H9 (cell line): ENCODE data around the gene KCTD6. TPM values are rescaled to one million over a fixed set of nuclear protein-coding genes. Genes with fewer than 3 reads are reported as not detected.

Source experiments
- DNase-seq: peaks from one replicate; pipeline ENCODE4 v3.0.0-alpha.2; 2017
- H2AFZ ChIP-seq: one replicate; pipeline ENCODE4 v1.6.1; 2013; ENCODE audit warnings: mild to moderate bottlenecking, low read length, control low read depth, moderate library complexity
- H2AK5ac ChIP-seq: 2 replicates; pipeline ENCODE4 v1.6.1; 2013; ENCODE audit warnings: low read length, control low read depth, mixed read lengths; ENCODE audit not compliant: insufficient read length
- H2BK120ac ChIP-seq: one replicate; pipeline ENCODE4 v1.6.1; 2013; ENCODE audit warnings: low read depth, mild to moderate bottlenecking, low read length, control low read depth, inconsistent platforms; ENCODE audit not compliant: poor library complexity, severe bottlenecking
- H2BK12ac ChIP-seq: 2 replicates; pipeline ENCODE4 v1.6.1; 2013; ENCODE audit warnings: low read length, control low read depth, mixed read lengths, low read depth; ENCODE audit not compliant: insufficient read length
- H2BK15ac ChIP-seq: 2 replicates; pipeline ENCODE4 v1.6.1; 2013; ENCODE audit warnings: low read depth, low read length, control low read depth
- H2BK20ac ChIP-seq: one replicate; pipeline ENCODE4 v1.6.1; 2013; ENCODE audit warnings: low read depth, mild to moderate bottlenecking, low read length, control low read depth, inconsistent platforms; ENCODE audit not compliant: poor library complexity, severe bottlenecking
- H2BK5ac ChIP-seq: 2 replicates; pipeline ENCODE4 v1.6.1; 2013; ENCODE audit warnings: low read length, control low read depth, mixed read lengths; ENCODE audit not compliant: insufficient read length
- H3K14ac ChIP-seq: 2 replicates; pipeline ENCODE4 v1.6.1; 2013; ENCODE audit warnings: low read length, control low read depth; ENCODE audit not compliant: insufficient read depth
- H3K18ac ChIP-seq: 2 replicates; pipeline ENCODE4 v1.6.1; 2013; ENCODE audit warnings: low read depth, mild to moderate bottlenecking, mixed read lengths, low read length, control low read depth; ENCODE audit not compliant: insufficient read length
- H3K23ac ChIP-seq: 2 replicates; pipeline ENCODE4 v1.6.1; 2013; ENCODE audit warnings: low read length, control low read depth, mixed read lengths, low read depth; ENCODE audit not compliant: insufficient read length
- H3K23me2 ChIP-seq: 2 replicates; pipeline ENCODE4 v1.6.1; 2013; ENCODE audit warnings: low read depth, mild to moderate bottlenecking, mixed read lengths, low read length, control low read depth; ENCODE audit not compliant: insufficient read length, poor library complexity, severe bottlenecking
- H3K27ac ChIP-seq: 2 replicates; pipeline ENCODE4 v1.5.1; 2013; ENCODE audit warnings: low read length, control low read depth, mixed read lengths, low read depth; ENCODE audit not compliant: insufficient read length
- H3K27me3 ChIP-seq: 2 replicates; pipeline ENCODE4 v1.6.1; 2013; ENCODE audit warnings: low read length, control low read depth, inconsistent platforms; ENCODE audit not compliant: insufficient read depth
- H3K4ac ChIP-seq: 2 replicates; pipeline ENCODE4 v1.6.1; 2013; ENCODE audit warnings: low read depth, mild to moderate bottlenecking, control low read depth, inconsistent platforms, low read length, moderate library complexity
- H3K4me1 ChIP-seq: 2 replicates; pipeline ENCODE4 v1.6.1; 2013; ENCODE audit warnings: low read length, control low read depth, inconsistent platforms; ENCODE audit not compliant: insufficient read depth
- H3K4me2 ChIP-seq: 2 replicates; pipeline ENCODE4 v1.6.1; 2013; ENCODE audit warnings: low read length, control low read depth, mixed read lengths; ENCODE audit not compliant: insufficient read length, insufficient read depth
- H3K56ac ChIP-seq: 2 replicates; pipeline ENCODE4 v1.6.1; 2013; ENCODE audit warnings: low read depth, mild to moderate bottlenecking, mixed read lengths, low read length, control low read depth; ENCODE audit not compliant: insufficient read length
- H3K79me1 ChIP-seq: 2 replicates; pipeline ENCODE4 v1.6.1; 2013; ENCODE audit warnings: low read depth, mild to moderate bottlenecking, moderate library complexity, low read length, control low read depth, inconsistent platforms; ENCODE audit not compliant: insufficient read depth, poor library complexity, severe bottlenecking
- H3K79me2 ChIP-seq: 2 replicates; pipeline ENCODE4 v1.6.1; 2013; ENCODE audit warnings: low read length, control low read depth, inconsistent platforms; ENCODE audit not compliant: insufficient read depth
- H3K9ac ChIP-seq: 2 replicates; pipeline ENCODE4 v1.6.1; 2013; ENCODE audit warnings: low read length, control low read depth, mixed read lengths; ENCODE audit not compliant: insufficient read length; ENCODE audit errors: extremely low read depth
- H3K9me3 ChIP-seq: one replicate; pipeline ENCODE4 v1.6.1; 2013; ENCODE audit warnings: low read depth, low read length, inconsistent platforms; ENCODE audit not compliant: control insufficient read depth
- H3T11ph ChIP-seq: one replicate; pipeline ENCODE4 v1.6.1; 2013; ENCODE audit warnings: mild to moderate bottlenecking, low read length, control low read depth, inconsistent platforms
- H4K20me1 ChIP-seq: one replicate; pipeline ENCODE4 v1.6.1; 2013; ENCODE audit not compliant: control insufficient read depth, insufficient read length, insufficient read depth
- H4K5ac ChIP-seq: 2 replicates; pipeline ENCODE4 v1.6.1; 2013; ENCODE audit warnings: low read depth, mild to moderate bottlenecking, mixed read lengths, low read length, control low read depth; ENCODE audit not compliant: insufficient read length
- H4K8ac ChIP-seq: replicated peaks from 2 replicates; pipeline ENCODE4 v1.6.1; 2013; ENCODE audit warnings: low read length, control low read depth, mixed read lengths, low read depth; ENCODE audit not compliant: insufficient read length
- H4K91ac ChIP-seq: 2 replicates; pipeline ENCODE4 v1.6.1; 2013; ENCODE audit warnings: low read depth, mild to moderate bottlenecking, moderate library complexity, mixed read lengths, low read length, control low read depth; ENCODE audit not compliant: insufficient read length
- H3K27ac Mint-ChIP-seq, 3 experiments: 2 replicates in 2 of 3; 3 replicates in 1 of 3; pipeline ENCODE4 v1.8.0; 2020 to 2021; ENCODE audit warnings: mixed read lengths in 3 of 3, mild to moderate bottlenecking in 1 of 3, moderate library complexity in 1 of 3
- H3K27me3 Mint-ChIP-seq: 2 replicates; pipeline ENCODE4 v1.8.0; 2021; ENCODE audit warnings: low read depth, mild to moderate bottlenecking, moderate library complexity, mixed read lengths
- H3K36me3 Mint-ChIP-seq, 3 experiments: 2 replicates in 2 of 3; 3 replicates in 1 of 3; pipeline ENCODE4 v1.8.0; 2020 to 2021; ENCODE audit warnings: low read depth in 3 of 3, mixed read lengths in 3 of 3; ENCODE audit not compliant: insufficient read depth in 1 of 3
- H3K4me1 Mint-ChIP-seq, 2 experiments: 2 replicates each; pipeline ENCODE4 v1.8.0; 2020; ENCODE audit warnings: mixed read lengths in 2 of 2
- H3K4me3 Mint-ChIP-seq, 2 experiments: 2 replicates in 1 of 2; 3 replicates in 1 of 2; pipeline ENCODE4 v1.8.0; 2020 to 2021; ENCODE audit warnings: mild to moderate bottlenecking in 2 of 2, mixed read lengths in 2 of 2, moderate library complexity in 1 of 2
- H3K9me3 Mint-ChIP-seq, 2 experiments: 2 replicates in 1 of 2; 3 replicates in 1 of 2; pipeline ENCODE4 v1.8.0; 2020; ENCODE audit warnings: mild to moderate bottlenecking in 2 of 2, mixed read lengths in 2 of 2, moderate library complexity in 1 of 2
- WGBS: extraction: QIAGEN DNeasy Blood & Tissue Kit; methylation state at CpG from one replicate; pipeline ENCODE4 v1.1.7; 2013; ENCODE audit warnings: missing lambda C conversion rate, low lambda C conversion rate, mixed read lengths; ENCODE audit not compliant: insufficient read length; ENCODE audit errors: extremely low coverage; 5-methylcytosine and 5-hydroxymethylcytosine counted together
- total RNA-seq: library from RNA; stranded (reverse); gene quantifications from 2 replicates; pipeline ENCODE4 v1.2.1, GENCODE V29; 2021
- TF ChIP-seq, protein P1 (sequence below): fragments of 200-600 bp; sonication (generic); conservative IDR thresholded peaks from 3 replicates; pipeline ENCODE4 v1.8.0; 2021; ENCODE audit warnings: antibody characterized with exemption, mild to moderate bottlenecking

The KCTD6 gene
- total RNA-seq, 1 experiment from 2014 or later, result 14.2 TPM

GRCh38 chr3:58520403-58521335 is 28.8 kb downstream of the KCTD6 start:
- Histone ChIP-seq H2BK12ac (no peak overlapping the region), H4K8ac (no peak overlapping the region), H3K79me2 (no peaks in the 10 kb centered on the region), H3K27ac (no peak overlapping the region), H3K9me3 (no peaks in the 10 kb centered on the region), H4K5ac (no peak overlapping the region), H2BK5ac (no peak overlapping the region), H2AK5ac (no peak overlapping the region), H3K4me2 (no peak overlapping the region), H2BK120ac (no peak overlapping the region), H3K14ac (no peak overlapping the region), H3K23ac (no peak overlapping the region), H3K4me1 (no peaks in the 10 kb centered on the region), H3K9ac (no peak overlapping the region), H2BK20ac (no peak overlapping the region), H3K23me2 (no peaks in the 10 kb centered on the region), H3K56ac (no peak overlapping the region), H2BK15ac (no peak overlapping the region), H4K91ac (no peak overlapping the region), H3T11ph (no peak overlapping the region), H3K4ac (no peak overlapping the region), H3K79me1 (no peaks in the 10 kb centered on the region), H4K20me1 (no peaks in the 10 kb centered on the region), H3K27me3 (no peaks in the 10 kb centered on the region), H2AFZ (no peak overlapping the region), H3K18ac (no peak overlapping the region)
- Mint-ChIP-seq H3K36me3 (no peaks in the 10 kb centered on the region), H3K4me1 (peaks cover 46 to 55% of the 10 kb centered on the region in 2 experiments), H3K9me3 (peaks cover 0 to 2% of the 10 kb centered on the region in 2 experiments; a peak in 1 of 5 replicates), H3K27me3 (peaks cover 2% of the 10 kb centered on the region), H3K4me3 (no peak overlapping the region; a peak in 1 of 5 replicates), H3K27ac (no peak overlapping the region; a peak in 1 of 7 replicates)
- no CpG with 5 or more reads among the region's 8 CpGs for WGBS
- TF ChIP-seq, protein P1, sequence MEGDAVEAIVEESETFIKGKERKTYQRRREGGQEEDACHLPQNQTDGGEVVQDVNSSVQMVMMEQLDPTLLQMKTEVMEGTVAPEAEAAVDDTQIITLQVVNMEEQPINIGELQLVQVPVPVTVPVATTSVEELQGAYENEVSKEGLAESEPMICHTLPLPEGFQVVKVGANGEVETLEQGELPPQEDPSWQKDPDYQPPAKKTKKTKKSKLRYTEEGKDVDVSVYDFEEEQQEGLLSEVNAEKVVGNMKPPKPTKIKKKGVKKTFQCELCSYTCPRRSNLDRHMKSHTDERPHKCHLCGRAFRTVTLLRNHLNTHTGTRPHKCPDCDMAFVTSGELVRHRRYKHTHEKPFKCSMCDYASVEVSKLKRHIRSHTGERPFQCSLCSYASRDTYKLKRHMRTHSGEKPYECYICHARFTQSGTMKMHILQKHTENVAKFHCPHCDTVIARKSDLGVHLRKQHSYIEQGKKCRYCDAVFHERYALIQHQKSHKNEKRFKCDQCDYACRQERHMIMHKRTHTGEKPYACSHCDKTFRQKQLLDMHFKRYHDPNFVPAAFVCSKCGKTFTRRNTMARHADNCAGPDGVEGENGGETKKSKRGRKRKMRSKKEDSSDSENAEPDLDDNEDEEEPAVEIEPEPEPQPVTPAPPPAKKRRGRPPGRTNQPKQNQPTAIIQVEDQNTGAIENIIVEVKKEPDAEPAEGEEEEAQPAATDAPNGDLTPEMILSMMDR, result no peak
- DNase-seq, result no peak
